B cell (primary cell): ENCODE results near the gene ZP1.

Experiments
- EZH2 ChIP-seq: IDR thresholded peaks from 2 replicates; pipeline ENCODE4 v1.6.1; 2012; ENCODE audit warnings: borderline replicate concordance, low read depth, mild to moderate bottlenecking, moderate library complexity, low read length; ENCODE audit not compliant: insufficient read depth, poor library complexity, severe bottlenecking
- TF ChIP-seq, protein P1 (sequence below): fragments of 200-600 bp; IDR thresholded peaks from one replicate; pipeline ENCODE4 v1.8.0; 2022; ENCODE audit warnings: antibody characterized with exemption, mild to moderate bottlenecking

DNA sequence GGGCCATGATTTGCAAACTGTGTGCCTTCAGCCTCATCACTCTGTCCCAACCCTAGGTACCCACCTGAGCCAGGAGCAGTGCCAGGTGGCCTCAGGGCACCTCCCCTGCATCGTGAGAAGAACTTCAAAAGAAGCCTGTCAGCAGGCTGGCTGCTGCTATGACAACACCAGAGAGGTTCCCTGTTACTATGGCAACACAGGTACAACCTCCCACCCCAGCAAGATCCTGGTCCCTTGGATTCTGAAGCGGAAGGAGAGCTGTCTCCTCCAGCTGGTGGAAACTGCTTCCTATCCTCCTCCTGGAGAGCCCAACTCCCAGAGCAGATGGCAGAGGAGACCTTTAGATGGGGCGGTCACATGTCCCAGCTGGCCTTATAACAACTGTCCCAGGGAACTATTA is 2.9 kb downstream of the ZP1 start:
- TF ChIP-seq, protein P1, sequence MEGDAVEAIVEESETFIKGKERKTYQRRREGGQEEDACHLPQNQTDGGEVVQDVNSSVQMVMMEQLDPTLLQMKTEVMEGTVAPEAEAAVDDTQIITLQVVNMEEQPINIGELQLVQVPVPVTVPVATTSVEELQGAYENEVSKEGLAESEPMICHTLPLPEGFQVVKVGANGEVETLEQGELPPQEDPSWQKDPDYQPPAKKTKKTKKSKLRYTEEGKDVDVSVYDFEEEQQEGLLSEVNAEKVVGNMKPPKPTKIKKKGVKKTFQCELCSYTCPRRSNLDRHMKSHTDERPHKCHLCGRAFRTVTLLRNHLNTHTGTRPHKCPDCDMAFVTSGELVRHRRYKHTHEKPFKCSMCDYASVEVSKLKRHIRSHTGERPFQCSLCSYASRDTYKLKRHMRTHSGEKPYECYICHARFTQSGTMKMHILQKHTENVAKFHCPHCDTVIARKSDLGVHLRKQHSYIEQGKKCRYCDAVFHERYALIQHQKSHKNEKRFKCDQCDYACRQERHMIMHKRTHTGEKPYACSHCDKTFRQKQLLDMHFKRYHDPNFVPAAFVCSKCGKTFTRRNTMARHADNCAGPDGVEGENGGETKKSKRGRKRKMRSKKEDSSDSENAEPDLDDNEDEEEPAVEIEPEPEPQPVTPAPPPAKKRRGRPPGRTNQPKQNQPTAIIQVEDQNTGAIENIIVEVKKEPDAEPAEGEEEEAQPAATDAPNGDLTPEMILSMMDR: no peak
- no peak for TF ChIP-seq EZH2
